GM12874 (cell line): Measurements from ENCODE around the gene THSD7B.

Source experiments
- TF ChIP-seq, protein P1 (sequence below): IDR thresholded peaks from 2 replicates; pipeline ENCODE4 v1.5.1; 2011; ENCODE audit warnings: low read depth, mild to moderate bottlenecking, control low read depth, low read length, moderate library complexity; ENCODE audit not compliant: insufficient read depth

Gene THSD7B

DNA sequence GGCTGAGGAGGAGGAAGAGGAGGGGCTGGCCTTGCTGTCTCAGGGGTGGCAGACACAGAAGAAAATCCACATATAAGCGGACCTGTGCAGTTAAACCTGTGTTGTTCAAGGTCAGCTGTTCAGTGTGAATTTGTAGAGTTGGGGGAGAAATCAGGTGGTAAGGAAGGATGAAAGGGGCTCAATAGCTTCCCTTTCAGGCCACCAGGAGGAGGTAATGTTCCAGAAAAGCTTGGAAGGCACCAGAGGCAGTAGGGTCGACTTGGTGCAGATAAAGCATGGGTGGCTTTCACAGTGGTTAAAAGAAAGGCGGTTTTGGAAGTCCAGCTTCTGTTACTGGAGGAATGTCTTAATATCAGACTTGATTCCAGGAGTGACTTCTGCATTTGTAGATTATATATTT lies 167.4 kb downstream of the THSD7B start:
- TF ChIP-seq, protein P1, sequence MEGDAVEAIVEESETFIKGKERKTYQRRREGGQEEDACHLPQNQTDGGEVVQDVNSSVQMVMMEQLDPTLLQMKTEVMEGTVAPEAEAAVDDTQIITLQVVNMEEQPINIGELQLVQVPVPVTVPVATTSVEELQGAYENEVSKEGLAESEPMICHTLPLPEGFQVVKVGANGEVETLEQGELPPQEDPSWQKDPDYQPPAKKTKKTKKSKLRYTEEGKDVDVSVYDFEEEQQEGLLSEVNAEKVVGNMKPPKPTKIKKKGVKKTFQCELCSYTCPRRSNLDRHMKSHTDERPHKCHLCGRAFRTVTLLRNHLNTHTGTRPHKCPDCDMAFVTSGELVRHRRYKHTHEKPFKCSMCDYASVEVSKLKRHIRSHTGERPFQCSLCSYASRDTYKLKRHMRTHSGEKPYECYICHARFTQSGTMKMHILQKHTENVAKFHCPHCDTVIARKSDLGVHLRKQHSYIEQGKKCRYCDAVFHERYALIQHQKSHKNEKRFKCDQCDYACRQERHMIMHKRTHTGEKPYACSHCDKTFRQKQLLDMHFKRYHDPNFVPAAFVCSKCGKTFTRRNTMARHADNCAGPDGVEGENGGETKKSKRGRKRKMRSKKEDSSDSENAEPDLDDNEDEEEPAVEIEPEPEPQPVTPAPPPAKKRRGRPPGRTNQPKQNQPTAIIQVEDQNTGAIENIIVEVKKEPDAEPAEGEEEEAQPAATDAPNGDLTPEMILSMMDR, result peak; percentile 60

DNA sequence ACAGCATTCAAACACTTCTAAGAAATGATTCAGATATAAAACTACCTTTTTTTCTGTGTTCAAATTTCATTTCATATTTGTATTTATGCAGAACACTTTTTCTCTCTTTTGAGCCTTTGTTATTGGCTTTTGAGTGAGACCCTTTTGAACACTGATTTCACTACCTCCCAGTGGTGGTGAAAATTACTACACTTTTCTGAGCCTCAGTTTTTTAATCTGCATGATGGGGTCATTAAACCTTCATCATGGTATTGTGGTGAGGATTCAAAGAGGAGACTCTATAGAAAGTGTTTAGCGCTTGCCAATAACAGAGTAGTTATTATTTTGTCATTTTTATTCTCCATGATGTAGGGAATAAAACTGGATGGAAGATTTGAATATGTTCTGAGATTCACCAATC lies 169.8 kb downstream of the THSD7B start:
- TF ChIP-seq, protein P1, result 0 out of 2 replicates have a peak, but pooled peaks have one; percentile 13

GRCh38 chr2:136956050-136956449 lies 190.7 kb downstream of the THSD7B start:
- TF ChIP-seq, protein P1, result no peak

DNA sequence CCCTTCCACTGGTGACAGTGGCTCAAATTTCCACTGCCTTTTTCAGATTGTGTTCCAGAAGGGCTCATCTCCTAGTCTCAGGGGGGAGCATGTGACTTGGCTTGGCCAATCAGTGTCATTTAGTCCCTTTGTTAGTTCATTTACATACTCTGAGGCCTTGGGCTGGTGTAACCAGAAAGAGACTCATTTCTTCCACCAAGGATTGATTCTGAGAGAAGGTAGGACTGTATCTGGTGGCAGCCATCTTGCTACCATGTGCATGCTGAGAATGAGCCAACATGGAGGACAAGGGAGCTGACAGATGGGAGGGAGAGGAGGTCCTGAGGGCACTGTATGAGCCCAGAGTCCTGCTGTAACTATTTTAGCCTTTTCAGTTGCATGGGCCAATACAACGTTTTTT lies 191.7 kb downstream of the THSD7B start:
- TF ChIP-seq, protein P1, result no peak

DNA sequence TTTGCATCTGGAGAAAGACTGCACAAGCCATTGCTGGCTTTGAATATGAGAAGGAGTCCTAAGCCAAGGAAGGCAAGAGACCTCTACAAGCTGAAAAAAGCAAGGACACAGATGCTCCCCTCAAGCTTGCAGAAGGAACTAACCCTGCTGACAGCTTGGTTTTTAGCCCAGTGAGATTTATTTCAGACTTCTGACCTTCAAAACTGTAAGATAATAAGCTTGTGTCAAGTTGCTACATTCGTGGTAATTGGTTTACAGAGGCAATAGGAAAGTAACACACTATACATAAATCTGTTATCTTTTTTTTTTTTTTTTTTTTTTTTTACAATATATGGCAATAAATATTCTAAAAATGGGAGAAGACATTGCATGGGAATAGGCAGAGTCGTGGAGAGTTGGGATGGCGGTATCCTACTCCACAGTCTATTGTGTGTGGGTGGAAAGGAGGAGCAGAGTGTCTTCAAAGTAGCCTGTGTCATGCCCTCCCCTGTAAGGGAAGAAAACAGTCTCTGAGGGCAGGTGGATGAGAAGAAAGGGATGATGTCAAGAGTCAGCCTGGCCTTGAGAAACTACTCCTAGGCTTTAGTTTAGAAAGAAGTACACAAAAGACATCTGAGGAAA lies 196.9 kb downstream of the THSD7B start:
- TF ChIP-seq, protein P1, result no peak

DNA sequence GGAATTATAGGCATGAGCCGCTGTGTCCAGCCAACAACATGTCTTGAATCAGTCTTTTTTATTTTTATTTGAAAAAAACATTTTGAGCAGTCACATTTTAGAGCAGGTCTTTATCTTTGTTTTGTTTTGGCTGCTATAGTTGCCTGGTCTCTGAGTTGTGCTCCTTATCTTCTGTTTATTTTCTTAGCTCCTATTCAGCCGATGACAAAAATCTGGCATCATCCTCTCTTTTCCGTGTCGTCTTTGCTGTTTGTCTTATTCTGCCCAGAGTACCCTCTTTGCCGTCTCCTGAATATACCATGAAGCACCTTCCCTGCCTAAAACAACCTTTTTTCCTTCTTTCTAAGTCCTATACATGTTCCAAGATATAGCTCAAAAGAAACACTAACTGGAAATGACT lies 201.1 kb downstream of the THSD7B start:
- TF ChIP-seq, protein P1, result no peak

DNA sequence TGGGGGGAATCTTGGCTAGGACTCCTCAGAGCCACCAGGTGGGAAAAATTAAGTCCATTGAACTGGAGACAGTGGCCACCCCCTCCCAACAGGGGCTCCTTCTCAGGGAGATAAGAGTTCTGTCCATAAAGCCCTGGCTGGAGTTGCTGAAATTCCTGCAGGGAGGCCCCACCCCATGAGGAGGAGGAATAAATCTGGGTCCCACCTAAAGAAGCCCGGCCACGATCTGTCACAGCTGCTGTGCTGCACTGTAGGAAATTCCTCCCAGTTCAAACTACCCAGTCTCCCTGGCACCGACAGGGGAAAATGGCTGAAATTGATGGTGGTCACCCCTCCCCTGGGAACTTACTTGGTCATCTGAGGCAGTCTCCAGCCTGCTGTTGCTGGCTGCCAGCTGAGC lies 215.0 kb downstream of the THSD7B start:
- TF ChIP-seq, protein P1, result no peak
